ENCODE data around the gene USB1. TPM values are rescaled to one million over a fixed set of nuclear protein-coding genes. Genes with fewer than 3 reads are reported as not detected.

USB1 gene
- polyA plus RNA-seq, 1 experiment: 86.2 TPM

GRCh38 chr16:58018803-58019202, 17.6 kb downstream of the USB1 start:
- Histone ChIP-seq H3K36me3 (ENCODE audit: control insufficient read depth, insufficient read depth, low read length) (peaks cover 5% of the 10 kb centered on the region), H3K27me3 (ENCODE audit: control insufficient read depth, insufficient read depth, low read length) (no peaks in the 10 kb centered on the region; the same call in 1 of the 2 replicates), H3K4me3 (ENCODE audit: low read depth, low read length) (no peak overlapping the region)
- CTCF ChIA-PET: interaction anchor here (0.9 to 3.4 kb wide), 3 partner anchors 101 to 108 kb away, joined by 3 to 16 read pairs (median 4); no protein-coding TSS in a partner anchor
- no peak for TF ChIP-seq CTCF (IDR thresholded peaks at IDR 0.05; ENCODE audit: insufficient read depth, low read depth, low read length)
- POLR2A ChIA-PET: no interaction called here
- DNase-seq (ENCODE audit: low read depth): no peak

- no peaks in the 10 kb centered on the region; the same call in none of the 2 replicates for H3K27me3 ChIP-seq (ENCODE audit: control insufficient read depth, insufficient read depth, low read length)
- H3K4me3 ChIP-seq (ENCODE audit: low read depth, low read length): no peak overlapping the region
- TF ChIP-seq CTCF (IDR thresholded peaks at IDR 0.05; ENCODE audit: insufficient read depth, low read depth, low read length): no peak
- ChIA-PET POLR2A (no interaction called here), CTCF (interaction anchor here (0.6 to 3.4 kb wide), 4 partner anchors 100 to 108 kb away, joined by 3 to 16 read pairs (median 4); no protein-coding TSS in a partner anchor)
- DNase-seq (ENCODE audit: low read depth): no peak
- peaks cover 5% of the 10 kb centered on the region for H3K36me3 ChIP-seq (ENCODE audit: control insufficient read depth, insufficient read depth, low read length)
Measured at GRCh38 chr16:58019866-58020538, 18.8 kb downstream of the USB1 start.

GRCh38 chr16:58020628-58021521, 19.7 kb downstream of the USB1 start:
- TF ChIP-seq CTCF (IDR thresholded peaks at IDR 0.05; ENCODE audit: insufficient read depth, low read depth, low read length): peak; percentile 79
- Histone ChIP-seq H3K27me3 (ENCODE audit: control insufficient read depth, insufficient read depth, low read length) (no peaks in the 10 kb centered on the region; the same call in none of the 2 replicates), H3K36me3 (ENCODE audit: control insufficient read depth, insufficient read depth, low read length) (peaks cover 5% of the 10 kb centered on the region), H3K4me3 (ENCODE audit: low read depth, low read length) (no peak overlapping the region)
- POLR2A ChIA-PET: no interaction called here
- CTCF ChIA-PET: interaction anchor here (1.0 to 5.3 kb wide), 3 partner anchors 8 to 107 kb away, joined by 3 to 32 read pairs (median 27); partner anchors contain the start of gene CFAP20
- DNase-seq (ENCODE audit: low read depth): no peak

- peaks cover 2% of the 10 kb centered on the region for H3K27me3 ChIP-seq (ENCODE audit: control insufficient read depth, insufficient read depth, low read length)
Measured at GRCh38 chr16:58021661-58022551, 20.7 kb downstream of the USB1 start.

More at GRCh38 chr16:58021661-58022551, 20.7 kb downstream of the USB1 start:
- no peak overlapping the region for H3K4me3 ChIP-seq (ENCODE audit: low read depth, low read length)
- no peak for TF ChIP-seq CTCF (IDR thresholded peaks at IDR 0.05; ENCODE audit: insufficient read depth, low read depth, low read length)
- CTCF ChIA-PET: interaction anchor here (1.0 to 5.3 kb wide), 3 partner anchors 9 to 106 kb away, joined by 3 to 32 read pairs (median 27); partner anchors contain the start of gene CFAP20
- POLR2A ChIA-PET: no interaction called here
- peaks cover 5% of the 10 kb centered on the region for H3K36me3 ChIP-seq (ENCODE audit: control insufficient read depth, insufficient read depth, low read length)
- DNase-seq (ENCODE audit: low read depth): no peak

All from BJ (cell line).